Subcutaneous adipose tissue (tissue), 4 donors: Measurements from ENCODE around the gene RPAP3. TPM values are rescaled to one million over a fixed set of nuclear protein-coding genes. Genes with fewer than 3 reads are reported as not detected.

ENCODE experiments used
- total RNA-seq, 4 donors: library from RNA; depleted of rRNA; stranded (reverse); fragments of >200 nt; gene quantifications; one replicate each; pipeline ENCODE4 v1.1.0, GENCODE V29; 2016
- TF ChIP-seq, protein P1 (sequence below): fragments of 450-650 bp; IDR thresholded peaks from one replicate; pipeline ENCODE4 v1.5.1; 2016; ENCODE audit warnings: low read depth, mild to moderate bottlenecking, control low read depth, antibody characterized with exemption, moderate library complexity

Gene RPAP3
- total RNA-seq, 4 donors from 2014 or later = 10.0 to 24.1 (median 14.2) TPM

DNA sequence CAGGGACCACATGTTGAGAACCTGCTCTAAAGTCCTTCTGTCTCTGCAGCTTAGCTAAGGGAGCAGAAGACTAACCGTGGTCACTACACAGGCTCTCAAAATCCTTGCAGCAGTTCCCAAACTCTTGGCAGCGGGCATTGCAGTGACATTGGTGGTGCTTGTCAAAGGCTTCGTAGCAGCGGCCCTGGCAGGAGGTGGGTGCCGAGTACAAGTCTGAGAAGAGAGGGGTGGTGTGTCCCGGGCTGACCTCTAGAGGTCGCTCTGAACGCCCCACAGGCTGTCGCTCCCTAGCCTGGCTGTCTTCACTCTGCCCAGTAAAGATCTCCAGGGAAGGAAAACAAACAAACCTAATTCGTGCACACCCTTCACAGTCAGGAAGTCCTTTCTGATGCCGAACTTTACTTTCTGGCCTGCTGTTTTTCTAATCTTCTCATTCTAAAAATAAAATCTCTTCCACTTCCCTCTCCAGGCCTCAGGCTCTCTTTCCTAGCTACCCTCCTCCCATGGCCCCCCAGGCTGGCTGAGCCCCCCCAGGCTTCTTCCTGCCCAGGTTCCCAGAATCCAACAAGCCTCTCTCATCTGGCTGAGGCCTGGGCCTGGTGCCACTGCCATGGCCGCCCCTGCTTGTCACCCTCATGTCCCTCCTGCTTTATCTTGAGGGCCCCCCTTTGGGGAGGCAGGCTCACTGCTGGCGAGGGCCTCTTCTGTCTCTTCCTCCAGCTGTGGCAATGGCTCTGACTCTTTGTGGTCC lies 11.8 kb upstream of the RPAP3 start:
- TF ChIP-seq, protein P1, sequence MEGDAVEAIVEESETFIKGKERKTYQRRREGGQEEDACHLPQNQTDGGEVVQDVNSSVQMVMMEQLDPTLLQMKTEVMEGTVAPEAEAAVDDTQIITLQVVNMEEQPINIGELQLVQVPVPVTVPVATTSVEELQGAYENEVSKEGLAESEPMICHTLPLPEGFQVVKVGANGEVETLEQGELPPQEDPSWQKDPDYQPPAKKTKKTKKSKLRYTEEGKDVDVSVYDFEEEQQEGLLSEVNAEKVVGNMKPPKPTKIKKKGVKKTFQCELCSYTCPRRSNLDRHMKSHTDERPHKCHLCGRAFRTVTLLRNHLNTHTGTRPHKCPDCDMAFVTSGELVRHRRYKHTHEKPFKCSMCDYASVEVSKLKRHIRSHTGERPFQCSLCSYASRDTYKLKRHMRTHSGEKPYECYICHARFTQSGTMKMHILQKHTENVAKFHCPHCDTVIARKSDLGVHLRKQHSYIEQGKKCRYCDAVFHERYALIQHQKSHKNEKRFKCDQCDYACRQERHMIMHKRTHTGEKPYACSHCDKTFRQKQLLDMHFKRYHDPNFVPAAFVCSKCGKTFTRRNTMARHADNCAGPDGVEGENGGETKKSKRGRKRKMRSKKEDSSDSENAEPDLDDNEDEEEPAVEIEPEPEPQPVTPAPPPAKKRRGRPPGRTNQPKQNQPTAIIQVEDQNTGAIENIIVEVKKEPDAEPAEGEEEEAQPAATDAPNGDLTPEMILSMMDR = no peak

DNA sequence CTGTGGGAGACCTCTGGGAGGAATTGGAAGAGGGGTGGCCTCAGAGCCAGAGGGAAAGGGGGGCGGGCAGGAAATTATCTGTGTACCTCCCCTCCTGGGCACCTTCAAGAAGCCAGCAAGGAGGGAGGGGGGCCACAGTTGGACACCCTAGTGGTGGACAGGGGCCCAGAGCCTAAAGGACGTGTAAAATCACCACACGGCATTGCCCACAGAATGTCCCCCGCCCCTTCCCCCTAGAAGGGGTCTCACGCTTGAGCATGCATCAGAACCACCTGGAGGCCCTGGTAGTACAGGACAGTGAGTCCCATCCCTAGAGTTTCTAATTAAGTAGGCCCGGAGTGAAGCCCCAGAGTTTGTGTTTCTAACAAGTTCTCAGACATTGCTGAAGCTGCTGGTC lies 11.2 kb upstream of the RPAP3 start:
- TF ChIP-seq, protein P1 = no peak

DNA sequence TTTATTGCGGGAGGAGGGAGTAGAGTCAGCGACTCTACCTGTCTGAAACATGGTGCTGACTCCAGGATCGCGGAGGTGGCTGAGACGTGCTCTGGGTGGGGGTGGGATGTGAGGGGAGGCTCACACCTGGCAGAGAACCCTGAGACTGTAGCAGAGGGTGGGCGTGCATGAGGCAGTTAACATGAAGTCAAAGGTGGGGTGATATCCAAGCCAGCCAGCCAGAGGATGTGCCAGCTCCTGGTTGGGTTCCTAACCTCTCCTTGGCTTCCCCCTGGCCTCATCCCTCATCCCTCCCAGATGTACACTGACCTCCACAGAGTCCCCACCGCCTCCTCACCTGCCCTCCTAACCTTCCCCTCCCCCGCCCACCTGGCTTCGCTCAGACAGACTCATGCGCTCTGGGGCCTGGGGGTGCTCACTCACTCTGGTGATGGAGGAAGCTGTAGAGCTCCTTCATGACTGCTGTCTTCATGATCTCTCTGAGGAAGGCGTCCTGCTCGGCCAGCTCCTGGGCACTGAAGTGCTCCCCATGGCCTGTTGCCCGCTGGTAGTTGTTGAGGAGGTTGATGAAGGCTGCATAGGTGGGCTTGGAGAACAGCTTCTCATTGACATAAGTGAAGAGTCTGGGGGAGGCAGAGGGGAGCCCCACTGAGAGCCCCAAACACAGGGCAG lies 10.2 kb upstream of the RPAP3 start:
- TF ChIP-seq, protein P1 = no peak

DNA sequence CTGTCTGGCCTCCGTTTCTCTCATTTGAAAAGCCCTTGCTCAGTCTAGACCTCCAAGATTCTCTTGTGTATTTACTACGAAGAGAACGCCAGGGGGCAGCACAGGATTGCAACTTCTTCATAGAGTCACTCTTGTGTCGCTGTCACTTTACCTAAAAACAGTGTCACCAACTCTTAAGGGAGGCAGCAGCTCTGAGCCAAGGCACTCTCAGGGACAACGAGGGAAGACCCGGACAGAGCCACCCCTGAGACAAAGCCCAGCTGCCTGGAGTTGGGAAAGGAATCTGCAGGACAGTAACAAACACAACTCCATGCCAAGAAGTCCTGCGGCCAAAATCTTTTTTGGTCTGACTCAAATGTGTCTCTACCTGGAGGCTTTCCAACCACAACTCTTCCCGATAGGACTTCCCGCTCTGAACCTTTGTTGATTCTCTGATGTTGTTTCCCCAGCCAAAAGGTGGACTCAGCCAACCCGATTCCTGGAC lies 9.6 kb upstream of the RPAP3 start:
- TF ChIP-seq, protein P1 = no peak

DNA sequence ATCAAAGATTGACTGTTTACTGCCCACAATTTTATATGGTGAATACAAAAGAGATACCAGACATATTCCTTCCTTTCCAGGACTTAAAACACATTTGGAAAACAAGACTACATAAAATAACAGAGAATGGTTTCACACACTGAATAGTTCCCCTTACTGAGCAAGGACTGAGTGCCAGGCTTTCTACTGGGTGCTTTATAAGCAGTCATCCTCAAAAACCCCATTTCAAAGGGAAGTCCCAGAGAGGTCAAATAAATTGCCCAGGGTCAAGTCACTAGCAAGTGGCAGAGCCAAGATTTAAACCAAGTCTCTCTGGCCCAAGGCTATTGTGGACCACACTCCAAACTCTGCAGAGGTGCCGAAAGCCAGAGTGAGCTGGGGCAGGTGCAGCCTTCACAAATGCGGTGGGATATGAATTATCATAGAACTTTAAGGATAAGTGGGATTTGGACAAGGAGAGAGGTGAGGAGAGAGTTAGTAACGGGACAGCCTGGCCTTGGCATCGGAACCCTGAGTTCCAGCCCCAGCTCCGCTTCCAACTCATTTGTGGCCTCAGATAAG lies 9.1 kb upstream of the RPAP3 start:
- TF ChIP-seq, protein P1 = no peak

DNA sequence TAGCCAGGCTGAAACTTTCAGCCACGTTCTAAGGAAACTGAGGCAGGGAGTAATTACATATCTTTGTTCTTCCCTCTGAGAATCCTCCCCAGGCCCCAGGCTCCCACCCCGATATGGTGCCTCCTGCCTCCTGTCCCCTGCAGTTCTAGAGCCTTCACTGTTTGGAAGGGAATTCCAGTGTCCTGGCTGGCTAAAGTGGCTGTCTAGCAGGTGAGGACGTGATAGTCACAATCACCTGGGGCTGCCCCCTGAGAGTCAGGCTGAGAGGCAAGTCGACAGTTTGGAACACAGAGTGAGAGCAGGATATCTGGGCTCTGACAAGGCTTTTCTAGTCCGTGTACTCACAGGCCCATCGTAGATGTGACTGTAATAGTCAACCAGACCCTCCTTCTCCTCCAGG lies 6.3 kb upstream of the RPAP3 start:
- TF ChIP-seq, protein P1 = no peak

DNA sequence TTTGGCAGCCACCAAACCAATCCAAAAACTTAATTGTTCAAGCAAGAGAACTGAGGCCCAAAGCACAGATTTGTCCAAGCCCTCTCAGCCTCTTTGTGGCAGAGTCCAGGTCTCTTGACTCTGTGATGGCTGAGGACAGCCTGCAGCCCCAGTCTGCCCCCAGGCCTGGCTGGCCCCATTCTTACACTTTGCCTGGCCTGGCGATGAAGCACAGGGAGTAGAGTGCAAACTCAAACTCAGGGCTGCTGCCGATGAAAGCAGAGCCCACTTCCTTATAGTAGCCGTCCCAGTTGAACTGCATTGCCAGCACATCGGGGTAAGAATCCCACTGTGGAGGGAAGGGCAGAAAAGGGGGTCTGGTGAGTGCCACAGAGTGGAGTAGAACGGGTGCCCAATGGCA lies 5.6 kb upstream of the RPAP3 start:
- TF ChIP-seq, protein P1 = no peak
